ENCODE measurements around the gene VIT. TPM values are rescaled to one million over a fixed set of nuclear protein-coding genes. Genes with fewer than 3 reads are reported as not detected.

Gene VIT
- total RNA-seq, 4 donors from 2014 or later: 48.2 to 135 (median 93.4) TPM

DNA sequence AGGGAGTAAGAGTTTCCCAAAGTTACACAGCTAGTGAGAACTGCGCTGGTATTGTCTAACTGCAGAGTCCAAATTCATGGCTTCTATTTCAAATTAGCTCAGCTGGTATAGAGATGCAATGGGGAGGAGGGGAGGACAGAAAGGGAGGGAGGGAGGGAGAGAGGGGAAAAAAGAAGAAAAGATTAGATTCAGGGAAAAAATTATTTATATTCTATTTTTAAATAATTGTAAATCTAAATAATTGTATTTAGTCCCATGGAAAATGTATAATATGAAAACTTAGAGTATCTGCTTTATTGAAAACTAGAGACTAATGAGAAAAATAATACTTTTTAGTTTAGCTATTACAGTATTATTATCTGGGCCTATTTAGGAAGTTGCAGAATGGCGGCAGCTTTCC, 37.3 kb upstream of the VIT start:
- TF ChIP-seq, protein P1, sequence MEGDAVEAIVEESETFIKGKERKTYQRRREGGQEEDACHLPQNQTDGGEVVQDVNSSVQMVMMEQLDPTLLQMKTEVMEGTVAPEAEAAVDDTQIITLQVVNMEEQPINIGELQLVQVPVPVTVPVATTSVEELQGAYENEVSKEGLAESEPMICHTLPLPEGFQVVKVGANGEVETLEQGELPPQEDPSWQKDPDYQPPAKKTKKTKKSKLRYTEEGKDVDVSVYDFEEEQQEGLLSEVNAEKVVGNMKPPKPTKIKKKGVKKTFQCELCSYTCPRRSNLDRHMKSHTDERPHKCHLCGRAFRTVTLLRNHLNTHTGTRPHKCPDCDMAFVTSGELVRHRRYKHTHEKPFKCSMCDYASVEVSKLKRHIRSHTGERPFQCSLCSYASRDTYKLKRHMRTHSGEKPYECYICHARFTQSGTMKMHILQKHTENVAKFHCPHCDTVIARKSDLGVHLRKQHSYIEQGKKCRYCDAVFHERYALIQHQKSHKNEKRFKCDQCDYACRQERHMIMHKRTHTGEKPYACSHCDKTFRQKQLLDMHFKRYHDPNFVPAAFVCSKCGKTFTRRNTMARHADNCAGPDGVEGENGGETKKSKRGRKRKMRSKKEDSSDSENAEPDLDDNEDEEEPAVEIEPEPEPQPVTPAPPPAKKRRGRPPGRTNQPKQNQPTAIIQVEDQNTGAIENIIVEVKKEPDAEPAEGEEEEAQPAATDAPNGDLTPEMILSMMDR (IDR thresholded peaks at IDR 0.05; ENCODE audit: low read depth): no peak

GRCh38 chr2:36659872-36660312, 36.6 kb upstream of the VIT start:
- TF ChIP-seq, protein P1 (IDR thresholded peaks at IDR 0.05; ENCODE audit: low read depth): no peak

GRCh38 chr2:36662638-36663037, 33.9 kb upstream of the VIT start:
- TF ChIP-seq, protein P1 (IDR thresholded peaks at IDR 0.05; ENCODE audit: low read depth): no peak

DNA sequence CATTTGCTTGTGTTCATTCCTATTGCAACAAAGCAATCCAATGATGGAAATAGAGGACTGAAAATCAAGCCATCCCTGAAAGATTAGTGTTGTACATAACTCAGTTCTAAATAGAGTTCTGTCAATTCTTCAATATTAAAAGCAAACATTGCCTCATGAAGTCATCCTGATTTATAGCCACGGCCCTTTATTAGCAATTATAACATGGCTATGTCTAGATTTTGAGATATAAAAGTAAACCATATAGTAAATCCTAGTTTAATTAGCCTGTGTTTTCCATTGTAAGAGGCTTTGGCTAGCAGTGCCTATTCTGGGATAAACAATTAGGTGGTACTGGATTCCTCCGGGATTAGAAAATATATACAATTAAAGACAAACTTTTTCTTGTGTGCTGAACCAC, 33.2 kb upstream of the VIT start:
- TF ChIP-seq, protein P1 (IDR thresholded peaks at IDR 0.05; ENCODE audit: low read depth): no peak

GRCh38 chr2:36663851-36664695, 32.4 kb upstream of the VIT start:
- TF ChIP-seq, protein P1 (IDR thresholded peaks at IDR 0.05; ENCODE audit: low read depth): no peak

- TF ChIP-seq, protein P1 (IDR thresholded peaks at IDR 0.05; ENCODE audit: low read depth): no peak
Observed at GRCh38 chr2:36664696-36665076, 31.8 kb upstream of the VIT start.

DNA sequence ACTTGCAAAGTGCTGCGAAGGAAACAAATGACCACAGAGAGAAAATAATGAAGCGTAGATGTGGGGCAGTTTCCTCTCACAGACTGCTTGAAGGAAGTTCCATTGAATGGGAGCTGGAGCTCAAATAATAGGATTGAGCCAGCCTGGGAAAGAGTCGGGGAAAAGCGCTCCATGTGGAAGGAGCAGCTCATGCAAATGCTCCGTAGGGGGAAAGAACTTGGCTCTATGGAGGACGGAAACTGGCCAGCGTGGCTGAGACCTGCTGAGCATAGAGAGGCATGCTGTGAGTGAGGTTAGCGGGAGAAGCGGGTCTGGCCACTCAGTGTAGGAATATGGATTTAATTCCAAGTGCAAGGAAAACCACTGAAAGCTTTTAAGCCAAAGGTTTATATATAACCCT, 28.6 kb upstream of the VIT start:
- TF ChIP-seq, protein P1 (IDR thresholded peaks at IDR 0.05; ENCODE audit: low read depth): no peak
